NCI-H345 treated with DMSO at 0.1 percent for 48 hours (cell line): ENCODE measurements around the gene NDUFA5.

Source experiments
- DNase-seq: peaks from one replicate; lab custom pipeline; 2025; ENCODE audit not compliant: unreplicated experiment; lab: John Stamatoyannopoulos, UW

The NDUFA5 gene

DNA sequence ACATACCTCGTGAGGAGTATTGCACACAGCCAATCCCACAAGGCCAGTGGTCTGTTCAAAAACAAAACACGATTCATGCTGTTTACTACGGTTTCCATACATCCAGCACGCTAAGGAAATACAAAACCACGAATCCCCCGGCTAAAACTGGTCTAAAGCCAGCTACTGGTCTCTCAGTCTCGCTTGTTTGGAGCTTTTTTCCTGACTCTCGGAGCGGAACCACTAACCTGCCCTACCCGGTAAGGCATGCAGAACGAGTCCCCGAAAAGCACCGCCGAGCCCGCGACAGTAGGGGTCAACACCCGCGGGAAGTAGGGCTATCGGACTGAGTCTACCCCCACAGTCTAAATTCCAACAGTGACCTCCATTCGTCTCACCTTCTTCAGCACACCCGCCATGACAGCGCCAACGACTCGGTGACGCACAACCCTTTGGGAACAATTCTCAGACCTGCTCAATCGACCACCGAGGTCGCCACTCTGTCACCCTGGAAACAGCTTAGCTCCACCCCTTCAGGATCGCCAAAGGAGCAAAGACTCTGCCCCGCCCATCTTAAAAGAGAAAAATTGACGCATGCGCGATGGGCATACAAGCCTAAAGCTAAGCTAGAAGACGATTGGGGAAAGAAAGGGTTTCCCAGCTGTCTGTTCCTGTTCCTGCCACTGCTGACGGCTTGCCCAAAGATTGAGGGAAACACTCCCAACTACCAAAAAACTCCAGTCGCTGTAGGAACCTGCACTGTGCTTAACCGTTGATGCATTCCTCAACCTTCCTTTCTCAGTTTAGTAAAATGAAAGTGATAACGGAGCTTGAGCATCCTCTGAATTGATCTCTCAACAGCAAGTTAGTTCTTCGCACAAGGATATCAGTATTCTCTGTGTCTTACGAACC is at the start of gene NDUFA5:
Gene NDUFA5, minus strand, starts transcription at position 421 of the 891 bp plus-strand sequence. Its CDS starts 23 bp downstream, at position 398.
- DNase-seq, result peak; percentile 99

- no peak for DNase-seq
These were observed 47.1 kb upstream of the NDUFA5 start for GRCh38 chr7:123604739-123605138.

GRCh38 chr7:123602648-123603047 is 45.0 kb upstream of the NDUFA5 start:
- no peak for DNase-seq

DNA sequence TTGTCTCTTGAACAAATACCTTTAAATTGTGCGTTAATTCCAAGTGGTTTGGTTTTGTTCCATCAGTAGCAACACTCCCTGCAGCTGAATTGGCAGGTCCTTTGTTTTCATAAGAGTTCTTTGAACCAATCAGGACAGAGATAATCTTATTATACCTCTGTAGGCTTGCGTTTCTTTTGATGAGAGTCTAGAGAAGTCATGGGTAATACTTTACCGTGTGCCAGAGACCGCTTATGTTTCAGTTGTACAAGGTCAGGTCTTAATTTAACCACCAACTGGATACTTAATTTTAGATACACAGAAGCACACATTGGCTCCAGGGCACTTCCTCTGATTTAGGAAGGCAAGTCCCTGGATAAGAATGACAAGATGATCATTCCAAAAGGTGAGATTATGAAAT is 43.9 kb upstream of the NDUFA5 start, which contains the start of gene ASB15:
Gene ASB15, plus strand, starts transcription at position 292 of the 400 bp plus-strand sequence. CDS start 12,682 bp downstream, outside the sequence.
- DNase-seq, result no peak

DNA sequence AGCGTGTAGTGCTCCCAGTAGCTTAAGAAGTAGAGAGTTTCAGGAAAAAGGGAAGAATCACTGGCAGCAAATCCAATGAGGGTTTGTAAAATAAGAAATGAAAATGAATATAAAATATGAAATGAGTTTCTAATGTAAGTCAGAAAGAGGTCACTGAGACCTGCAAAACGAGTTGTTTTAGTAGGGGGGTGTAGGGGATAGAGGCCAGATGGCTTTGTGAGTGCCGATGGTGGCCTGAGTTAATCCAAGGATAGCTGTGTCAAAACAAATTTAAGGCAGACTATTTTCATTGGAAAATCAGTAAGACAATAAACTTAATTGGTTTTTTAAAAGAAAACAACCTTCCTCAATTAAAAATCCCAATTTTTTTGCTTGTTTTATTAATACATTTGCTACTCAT is 43.3 kb upstream of the NDUFA5 start:
- no peak for DNase-seq

GRCh38 chr7:123599766-123600165 is 42.1 kb upstream of the NDUFA5 start:
- no peak for DNase-seq

- DNase-seq, result no peak
These were observed 41.0 kb upstream of the NDUFA5 start for GRCh38 chr7:123598657-123599056.

GRCh38 chr7:123594813-123595241 is 37.2 kb upstream of the NDUFA5 start:
- DNase-seq, result peak; percentile 3

GRCh38 chr7:123588376-123588775 is 30.8 kb upstream of the NDUFA5 start:
- no peak for DNase-seq

DNA sequence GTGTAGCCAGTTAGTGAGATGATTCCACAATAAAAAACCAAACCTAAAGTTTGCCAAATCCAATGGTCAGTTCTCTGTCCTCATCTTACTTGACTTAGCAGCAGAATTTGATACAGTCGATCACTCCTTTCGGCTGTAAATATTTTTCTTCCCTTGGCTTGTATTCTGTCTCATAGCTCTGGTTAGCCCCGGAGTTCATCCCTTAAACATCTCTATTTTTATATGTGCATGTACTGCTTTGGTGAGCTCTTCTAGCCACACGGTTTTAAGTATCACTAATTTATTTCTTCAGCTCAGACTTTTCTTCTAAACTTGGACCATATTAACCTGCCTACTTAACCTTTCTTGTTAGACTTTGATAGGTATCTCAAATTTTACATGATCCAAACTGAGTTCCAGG is 26.2 kb upstream of the NDUFA5 start:
- DNase-seq, result no peak

- no peak for DNase-seq
These were observed 23.5 kb upstream of the NDUFA5 start for GRCh38 chr7:123581162-123581459.

GRCh38 chr7:123580406-123581161 is 23.0 kb upstream of the NDUFA5 start:
- DNase-seq, result peak; percentile 4

GRCh38 chr7:123579416-123579815 is 21.8 kb upstream of the NDUFA5 start:
- DNase-seq, result no peak

GRCh38 chr7:123573896-123574467 is 16.4 kb upstream of the NDUFA5 start:
- DNase-seq, result no peak

- no peak for DNase-seq
These were observed 15.7 kb upstream of the NDUFA5 start for GRCh38 chr7:123573341-123573740.

GRCh38 chr7:123571684-123572083 is 14.1 kb upstream of the NDUFA5 start:
- DNase-seq, result no peak

GRCh38 chr7:123571187-123571586 is 13.6 kb upstream of the NDUFA5 start:
- no peak for DNase-seq

DNA sequence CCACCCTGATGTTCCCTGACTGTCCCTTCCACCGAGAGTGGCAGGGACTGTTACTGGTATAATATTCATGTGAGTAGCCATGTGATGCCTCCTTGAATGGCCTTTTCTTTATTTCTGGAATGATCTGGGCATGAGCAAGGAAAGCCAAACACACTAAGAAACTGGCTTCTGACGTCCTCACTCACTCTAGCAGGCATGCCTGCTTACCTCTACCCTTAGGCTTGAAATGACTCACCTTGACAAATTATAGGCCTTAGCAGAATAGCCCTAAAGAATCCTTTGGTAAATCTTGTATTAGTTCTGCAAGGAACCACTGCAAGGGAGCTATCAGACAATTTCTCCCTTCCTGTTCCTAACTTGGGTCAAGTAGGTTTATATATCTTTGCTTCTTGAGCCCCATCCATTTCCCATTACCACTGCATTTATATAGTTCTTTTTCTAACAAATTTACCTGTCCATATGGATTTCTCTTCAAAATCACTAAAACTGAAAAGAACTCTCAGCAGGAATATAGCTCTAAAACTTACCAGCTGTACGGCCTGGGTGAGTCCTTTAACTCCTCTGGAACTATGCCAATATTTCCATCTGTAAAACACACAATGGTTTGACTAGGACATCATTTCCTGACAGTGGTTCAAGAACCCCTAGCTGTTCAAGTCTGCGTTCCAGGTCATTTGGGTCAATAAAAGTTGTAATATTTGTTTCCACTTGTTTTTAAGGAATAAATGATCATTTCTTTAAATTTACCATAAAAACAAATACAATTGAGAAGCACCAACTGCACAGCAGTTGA is 13.0 kb upstream of the NDUFA5 start:
- peak; percentile 29 for DNase-seq

- no peak for DNase-seq
These were observed 11.9 kb upstream of the NDUFA5 start for GRCh38 chr7:123569352-123570010.

GRCh38 chr7:123562121-123562520 is 4.5 kb upstream of the NDUFA5 start:
- DNase-seq, result no peak
